GM12891 (cell line): ENCODE results near the gene DPH2.

ENCODE experiments used
- PAX5 ChIP-seq: IDR thresholded peaks from 2 replicates; pipeline ENCODE4 v1.6.1; 2011; ENCODE audit warnings: low read length, moderate library complexity, mild to moderate bottlenecking; ENCODE audit not compliant: insufficient read depth, severe bottlenecking
- POLR2A ChIP-seq: IDR thresholded peaks from 2 replicates; pipeline ENCODE4 v1.6.1; 2011; ENCODE audit warnings: low read depth, low read length, control low read depth
- POLR2AphosphoS5 ChIP-seq: IDR thresholded peaks from 2 replicates; pipeline ENCODE4 v1.6.1; 2011; ENCODE audit warnings: low read depth, low read length, control low read depth
- SPI1 ChIP-seq: IDR thresholded peaks from 2 replicates; pipeline ENCODE4 v1.6.1; 2011; ENCODE audit warnings: low read depth, low read length, control low read depth
- TAF1 ChIP-seq: IDR thresholded peaks from 2 replicates; pipeline ENCODE4 v1.6.1; 2011; ENCODE audit warnings: low read depth, low read length, control low read depth

DNA sequence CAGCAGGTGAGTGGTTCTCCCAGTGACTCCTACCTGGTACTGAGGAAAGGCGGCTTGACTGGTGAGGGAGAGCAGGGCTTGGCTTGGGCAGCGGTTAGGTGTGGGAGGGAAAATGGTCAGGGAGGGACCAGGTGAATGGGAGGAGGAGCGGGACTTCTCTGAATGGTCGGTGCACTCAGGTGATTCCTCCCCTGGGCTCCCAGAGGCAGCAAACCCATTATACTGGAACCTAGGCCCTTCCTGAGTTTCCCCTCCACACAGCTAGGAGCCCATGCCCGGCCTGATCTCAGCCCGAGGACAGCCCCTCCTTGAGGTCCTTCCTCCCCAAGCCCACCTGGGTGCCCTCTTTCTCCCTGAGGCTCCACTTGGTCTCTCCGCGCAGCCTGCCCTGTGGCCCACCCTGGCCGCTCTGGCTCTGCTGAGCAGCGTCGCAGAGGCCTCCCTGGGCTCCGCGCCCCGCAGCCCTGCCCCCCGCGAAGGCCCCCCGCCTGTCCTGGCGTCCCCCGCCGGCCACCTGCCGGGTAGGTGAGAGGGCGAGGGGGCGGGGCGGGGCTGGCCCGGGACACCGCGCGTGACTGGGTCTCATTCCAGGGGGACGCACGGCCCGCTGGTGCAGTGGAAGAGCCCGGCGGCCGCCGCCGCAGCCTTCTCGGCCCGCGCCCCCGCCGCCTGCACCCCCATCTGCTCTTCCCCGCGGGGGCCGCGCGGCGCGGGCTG lies 33.9 kb upstream of the DPH2 start:
- TF ChIP-seq POLR2A: no peak
- no peak for TF ChIP-seq POLR2AphosphoS5
- TF ChIP-seq SPI1: no peak
- no peak for TF ChIP-seq TAF1
- TF ChIP-seq PAX5: no peak
